ENCODE data around the gene NAV3.

NAV3 gene

DNA sequence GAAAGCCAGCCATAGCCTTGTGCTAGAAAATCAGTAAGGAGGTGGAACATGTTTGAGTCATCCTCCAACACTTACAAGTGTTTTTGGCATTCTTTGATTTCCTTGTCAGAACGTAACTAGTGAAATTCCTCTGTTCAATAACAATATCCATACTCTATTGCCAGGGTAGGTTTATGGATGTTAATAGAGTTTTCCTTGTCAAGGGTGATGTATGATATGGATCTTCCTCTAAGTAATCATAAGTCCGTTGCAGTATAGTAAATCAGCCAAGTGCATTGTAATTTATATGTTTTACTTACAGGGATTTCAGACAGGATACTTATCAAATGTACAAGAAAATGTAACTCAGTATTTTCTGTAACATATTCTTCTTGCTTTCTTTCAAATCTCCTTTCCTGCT is 19.4 kb downstream of the NAV3 start:
- DNase-seq (ENCODE audit: low read depth in 1 of 2, low spot score in 1 of 2), result no peak
- Histone ChIP-seq H3K27ac (replicated peaks) (no peak overlapping the region), H3K27me3 (ENCODE audit: insufficient read depth, poor library complexity, severe bottlenecking) (no peaks in the 10 kb centered on the region), H3K4me3 (replicated peaks; ENCODE audit: insufficient read depth, low read length) (no peak overlapping the region)
- TF ChIP-seq GABPA (IDR thresholded peaks at IDR 0.05; ENCODE audit: low read depth), result no peak
- TF ChIP-seq SPI1 (IDR thresholded peaks at IDR 0.05; ENCODE audit: borderline replicate concordance, low read depth), result no peak
- TF ChIP-seq, protein P1, sequence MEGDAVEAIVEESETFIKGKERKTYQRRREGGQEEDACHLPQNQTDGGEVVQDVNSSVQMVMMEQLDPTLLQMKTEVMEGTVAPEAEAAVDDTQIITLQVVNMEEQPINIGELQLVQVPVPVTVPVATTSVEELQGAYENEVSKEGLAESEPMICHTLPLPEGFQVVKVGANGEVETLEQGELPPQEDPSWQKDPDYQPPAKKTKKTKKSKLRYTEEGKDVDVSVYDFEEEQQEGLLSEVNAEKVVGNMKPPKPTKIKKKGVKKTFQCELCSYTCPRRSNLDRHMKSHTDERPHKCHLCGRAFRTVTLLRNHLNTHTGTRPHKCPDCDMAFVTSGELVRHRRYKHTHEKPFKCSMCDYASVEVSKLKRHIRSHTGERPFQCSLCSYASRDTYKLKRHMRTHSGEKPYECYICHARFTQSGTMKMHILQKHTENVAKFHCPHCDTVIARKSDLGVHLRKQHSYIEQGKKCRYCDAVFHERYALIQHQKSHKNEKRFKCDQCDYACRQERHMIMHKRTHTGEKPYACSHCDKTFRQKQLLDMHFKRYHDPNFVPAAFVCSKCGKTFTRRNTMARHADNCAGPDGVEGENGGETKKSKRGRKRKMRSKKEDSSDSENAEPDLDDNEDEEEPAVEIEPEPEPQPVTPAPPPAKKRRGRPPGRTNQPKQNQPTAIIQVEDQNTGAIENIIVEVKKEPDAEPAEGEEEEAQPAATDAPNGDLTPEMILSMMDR (IDR thresholded peaks at IDR 0.05; ENCODE audit: insufficient read depth, low read length), result no peak
- TF ChIP-seq, protein P2, sequence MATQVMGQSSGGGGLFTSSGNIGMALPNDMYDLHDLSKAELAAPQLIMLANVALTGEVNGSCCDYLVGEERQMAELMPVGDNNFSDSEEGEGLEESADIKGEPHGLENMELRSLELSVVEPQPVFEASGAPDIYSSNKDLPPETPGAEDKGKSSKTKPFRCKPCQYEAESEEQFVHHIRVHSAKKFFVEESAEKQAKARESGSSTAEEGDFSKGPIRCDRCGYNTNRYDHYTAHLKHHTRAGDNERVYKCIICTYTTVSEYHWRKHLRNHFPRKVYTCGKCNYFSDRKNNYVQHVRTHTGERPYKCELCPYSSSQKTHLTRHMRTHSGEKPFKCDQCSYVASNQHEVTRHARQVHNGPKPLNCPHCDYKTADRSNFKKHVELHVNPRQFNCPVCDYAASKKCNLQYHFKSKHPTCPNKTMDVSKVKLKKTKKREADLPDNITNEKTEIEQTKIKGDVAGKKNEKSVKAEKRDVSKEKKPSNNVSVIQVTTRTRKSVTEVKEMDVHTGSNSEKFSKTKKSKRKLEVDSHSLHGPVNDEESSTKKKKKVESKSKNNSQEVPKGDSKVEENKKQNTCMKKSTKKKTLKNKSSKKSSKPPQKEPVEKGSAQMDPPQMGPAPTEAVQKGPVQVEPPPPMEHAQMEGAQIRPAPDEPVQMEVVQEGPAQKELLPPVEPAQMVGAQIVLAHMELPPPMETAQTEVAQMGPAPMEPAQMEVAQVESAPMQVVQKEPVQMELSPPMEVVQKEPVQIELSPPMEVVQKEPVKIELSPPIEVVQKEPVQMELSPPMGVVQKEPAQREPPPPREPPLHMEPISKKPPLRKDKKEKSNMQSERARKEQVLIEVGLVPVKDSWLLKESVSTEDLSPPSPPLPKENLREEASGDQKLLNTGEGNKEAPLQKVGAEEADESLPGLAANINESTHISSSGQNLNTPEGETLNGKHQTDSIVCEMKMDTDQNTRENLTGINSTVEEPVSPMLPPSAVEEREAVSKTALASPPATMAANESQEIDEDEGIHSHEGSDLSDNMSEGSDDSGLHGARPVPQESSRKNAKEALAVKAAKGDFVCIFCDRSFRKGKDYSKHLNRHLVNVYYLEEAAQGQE (IDR thresholded peaks at IDR 0.05; ENCODE audit: insufficient replicate concordance, low read depth), result no peak
- TF ChIP-seq POLR2AphosphoS5 (IDR thresholded peaks at IDR 0.05; ENCODE audit: low read depth), result no peak

DNA sequence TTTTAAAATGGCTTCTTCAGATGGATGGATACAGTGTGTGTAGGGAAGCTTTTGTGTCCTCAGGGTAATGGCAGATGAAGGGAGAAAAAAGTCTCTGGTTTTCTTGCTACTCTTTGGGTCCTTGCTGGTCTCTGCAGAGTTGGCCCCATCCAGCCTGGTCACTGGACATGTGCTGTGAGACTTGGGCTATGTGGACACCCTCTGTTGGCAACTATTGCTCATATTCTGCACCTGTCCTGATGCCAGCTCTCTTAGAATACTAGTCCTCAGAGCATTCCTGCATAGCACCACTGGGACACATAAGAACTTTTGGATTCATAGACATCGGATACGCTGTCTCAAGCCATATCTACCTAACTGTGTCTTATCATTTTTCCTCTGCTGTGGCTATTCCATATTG is 20.0 kb downstream of the NAV3 start:
- no peak for DNase-seq (ENCODE audit: low read depth in 1 of 2, low spot score in 1 of 2)
- H3K27ac ChIP-seq (replicated peaks), result no peak overlapping the region
- TF ChIP-seq POLR2AphosphoS5 (IDR thresholded peaks at IDR 0.05; ENCODE audit: low read depth) (no peak), GABPA (IDR thresholded peaks at IDR 0.05; ENCODE audit: low read depth) (no peak), SPI1 (IDR thresholded peaks at IDR 0.05; ENCODE audit: borderline replicate concordance, low read depth) (no peak)
- TF ChIP-seq, protein P2 (IDR thresholded peaks at IDR 0.05; ENCODE audit: insufficient replicate concordance, low read depth), result no peak
- TF ChIP-seq, protein P1 (IDR thresholded peaks at IDR 0.05; ENCODE audit: insufficient read depth, low read length), result no peak
- H3K27me3 ChIP-seq (ENCODE audit: insufficient read depth, poor library complexity, severe bottlenecking), result no peaks in the 10 kb centered on the region
- no peak overlapping the region for H3K4me3 ChIP-seq (replicated peaks; ENCODE audit: insufficient read depth, low read length)

DNA sequence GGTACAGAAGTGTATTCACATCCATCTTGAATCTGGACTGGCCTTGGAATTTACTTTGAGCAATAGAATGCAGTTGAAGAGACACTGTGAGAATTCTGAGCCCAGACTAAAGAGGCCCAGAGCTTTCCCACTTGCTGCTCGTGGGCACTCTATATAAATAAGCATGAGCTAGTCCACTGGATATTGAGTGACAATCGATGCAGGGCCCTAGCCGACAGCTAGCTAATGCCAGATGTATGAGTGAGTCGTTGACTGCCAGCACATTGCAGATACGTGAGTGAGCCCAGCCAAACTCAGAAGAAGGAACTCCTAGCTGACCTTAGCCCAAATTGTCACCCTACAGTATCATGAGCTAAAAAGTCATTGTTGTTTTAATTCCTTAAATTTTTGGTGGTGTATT is 24.9 kb downstream of the NAV3 start:
- TF ChIP-seq, protein P2 (IDR thresholded peaks at IDR 0.05; ENCODE audit: insufficient replicate concordance, low read depth), result no peak
- TF ChIP-seq, protein P1 (IDR thresholded peaks at IDR 0.05; ENCODE audit: insufficient read depth, low read length), result no peak
- TF ChIP-seq POLR2AphosphoS5 (IDR thresholded peaks at IDR 0.05; ENCODE audit: low read depth) (no peak), GABPA (IDR thresholded peaks at IDR 0.05; ENCODE audit: low read depth) (no peak), SPI1 (IDR thresholded peaks at IDR 0.05; ENCODE audit: borderline replicate concordance, low read depth) (no peak)
- H3K4me3 ChIP-seq (replicated peaks; ENCODE audit: insufficient read depth, low read length), result no peak overlapping the region
- H3K27me3 ChIP-seq (ENCODE audit: insufficient read depth, poor library complexity, severe bottlenecking), result no peaks in the 10 kb centered on the region
- DNase-seq (ENCODE audit: low read depth in 1 of 2, low spot score in 1 of 2), result no peak
- no peak overlapping the region for H3K27ac ChIP-seq (replicated peaks)

All from HL-60 (cell line).